Transverse colon (tissue), 4 donors: Measurements from ENCODE around the gene UTY.

Source experiments
- EP300 ChIP-seq: sonication (generic); formaldehyde crosslinking; IDR thresholded peaks from one replicate; pipeline ENCODE4 v1.6.1; 2017; ENCODE audit warnings: antibody characterized with exemption, low read depth
- POLR2A ChIP-seq: fragments of 450-650 bp; IDR thresholded peaks from one replicate; pipeline ENCODE4 v1.6.1; 2016; ENCODE audit warnings: antibody characterized with exemption, mild to moderate bottlenecking, moderate library complexity
- POLR2AphosphoS5 ChIP-seq, 3 donors: sonication (generic); formaldehyde crosslinking; IDR thresholded peaks; one replicate each; pipeline ENCODE4 v1.6.1; 2016; ENCODE audit warnings: antibody characterized with exemption in 3 of 3
- TF ChIP-seq, protein P1 (sequence below), 5 experiments: fragments of 200-600 bp in 3 of 5; fragments of 450-650 bp in 2 of 5; sonication (generic) in 3 of 5; IDR thresholded peaks; 1 replicate in 2 of 5; 2 replicates in 3 of 5; pipeline ENCODE4 v1.5.1; 2016 to 2017; ENCODE audit warnings: antibody characterized with exemption in 5 of 5, inconsistent platforms in 3 of 5, mild to moderate bottlenecking in 2 of 5, moderate library complexity in 1 of 5

DNA sequence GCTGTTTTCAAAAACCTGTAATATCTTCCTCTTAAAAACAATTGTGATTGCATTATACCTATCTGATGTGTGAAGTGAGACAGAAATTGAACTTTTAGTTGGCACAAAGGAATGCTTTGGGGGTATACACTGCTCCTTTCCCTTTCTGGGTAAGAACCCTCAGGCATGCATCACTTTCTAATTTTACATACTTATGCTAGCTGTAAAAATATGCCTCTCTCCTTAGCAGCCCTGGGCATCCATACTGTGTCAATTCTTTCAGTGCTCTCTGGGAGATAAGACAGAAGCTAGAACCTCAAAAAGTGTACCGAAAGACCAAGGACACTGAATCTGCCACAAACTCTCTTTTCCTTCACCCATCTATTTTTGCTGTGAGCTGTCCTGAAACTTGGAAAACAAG, 246.7 kb downstream of the UTY start:
- no peak for TF ChIP-seq POLR2A
- TF ChIP-seq, protein P1, sequence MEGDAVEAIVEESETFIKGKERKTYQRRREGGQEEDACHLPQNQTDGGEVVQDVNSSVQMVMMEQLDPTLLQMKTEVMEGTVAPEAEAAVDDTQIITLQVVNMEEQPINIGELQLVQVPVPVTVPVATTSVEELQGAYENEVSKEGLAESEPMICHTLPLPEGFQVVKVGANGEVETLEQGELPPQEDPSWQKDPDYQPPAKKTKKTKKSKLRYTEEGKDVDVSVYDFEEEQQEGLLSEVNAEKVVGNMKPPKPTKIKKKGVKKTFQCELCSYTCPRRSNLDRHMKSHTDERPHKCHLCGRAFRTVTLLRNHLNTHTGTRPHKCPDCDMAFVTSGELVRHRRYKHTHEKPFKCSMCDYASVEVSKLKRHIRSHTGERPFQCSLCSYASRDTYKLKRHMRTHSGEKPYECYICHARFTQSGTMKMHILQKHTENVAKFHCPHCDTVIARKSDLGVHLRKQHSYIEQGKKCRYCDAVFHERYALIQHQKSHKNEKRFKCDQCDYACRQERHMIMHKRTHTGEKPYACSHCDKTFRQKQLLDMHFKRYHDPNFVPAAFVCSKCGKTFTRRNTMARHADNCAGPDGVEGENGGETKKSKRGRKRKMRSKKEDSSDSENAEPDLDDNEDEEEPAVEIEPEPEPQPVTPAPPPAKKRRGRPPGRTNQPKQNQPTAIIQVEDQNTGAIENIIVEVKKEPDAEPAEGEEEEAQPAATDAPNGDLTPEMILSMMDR (IDR thresholded peaks at IDR 0.05): no peak
- TF ChIP-seq POLR2AphosphoS5 (IDR thresholded peaks at IDR 0.05): no peak
- TF ChIP-seq EP300: no peak
